ENCODE data around the gene PLA2R1.

The PLA2R1 gene

GRCh38 chr2:160014227-160014626 lies 48.2 kb downstream of the PLA2R1 start:
- Histone ChIP-seq H4K8ac (ENCODE audit: low read length) (no peak overlapping the region), H3K14ac (ENCODE audit: low read length in 2 of 2) (no peak overlapping the region), H3K4me2 (ENCODE audit: low read length, poor library complexity, severe bottlenecking) (no peak overlapping the region), H2BK15ac (ENCODE audit: low read depth, poor library complexity, severe bottlenecking) (no peak overlapping the region), H2BK12ac (ENCODE audit: low read length in 2 of 2) (no peak overlapping the region), H3K4me3 (ENCODE audit: insufficient read depth in 1 of 2, low read depth in 1 of 2, low read length in 2 of 2) (no peak overlapping the region), H2AFZ (ENCODE audit: low read depth, low read length) (no peak overlapping the region), H3K9ac (ENCODE audit: low read length) (no peak overlapping the region), H3K18ac (ENCODE audit: low read depth in 1 of 2, low read length in 2 of 2) (no peak overlapping the region), H3K4me1 (ENCODE audit: control insufficient read depth, insufficient read depth, low read depth, low read length) (no peaks in the 10 kb centered on the region), H4K91ac (ENCODE audit: low read length) (no peak overlapping the region), H3K27ac (ENCODE audit: low read length, poor library complexity, severe bottlenecking) (no peak overlapping the region), H3K9me3 (ENCODE audit: control insufficient read depth, low read length) (no peaks in the 10 kb centered on the region), H2BK5ac (ENCODE audit: low read depth, low read length, poor library complexity, severe bottlenecking) (no peak overlapping the region), H2AK5ac (ENCODE audit: low read length, severe bottlenecking) (no peak overlapping the region), H3K23ac (ENCODE audit: low read length in 2 of 2) (no peak overlapping the region), H3K4ac (ENCODE audit: low read depth in 1 of 2, low read length in 2 of 2) (no peak overlapping the region), H2BK120ac (ENCODE audit: low read depth, low read length) (no peak overlapping the region), H3K79me1 (replicated peaks; ENCODE audit: low read length, poor library complexity, severe bottlenecking) (no peaks in the 10 kb centered on the region), H3K36me3 (ENCODE audit: control insufficient read depth in 1 of 2, insufficient read depth in 2 of 2, low read depth in 1 of 2, low read length in 2 of 2) (peaks cover 10 to 70% of the 10 kb centered on the region in 2 experiments), H3K27me3 (ENCODE audit: control insufficient read depth in 1 of 2, insufficient read depth in 1 of 2, low read length in 2 of 2) (no peaks in the 10 kb centered on the region)
- DNase-seq = no peak
- WGBS = 44% methylated on average over 2 of the region's 2 CpGs

DNA sequence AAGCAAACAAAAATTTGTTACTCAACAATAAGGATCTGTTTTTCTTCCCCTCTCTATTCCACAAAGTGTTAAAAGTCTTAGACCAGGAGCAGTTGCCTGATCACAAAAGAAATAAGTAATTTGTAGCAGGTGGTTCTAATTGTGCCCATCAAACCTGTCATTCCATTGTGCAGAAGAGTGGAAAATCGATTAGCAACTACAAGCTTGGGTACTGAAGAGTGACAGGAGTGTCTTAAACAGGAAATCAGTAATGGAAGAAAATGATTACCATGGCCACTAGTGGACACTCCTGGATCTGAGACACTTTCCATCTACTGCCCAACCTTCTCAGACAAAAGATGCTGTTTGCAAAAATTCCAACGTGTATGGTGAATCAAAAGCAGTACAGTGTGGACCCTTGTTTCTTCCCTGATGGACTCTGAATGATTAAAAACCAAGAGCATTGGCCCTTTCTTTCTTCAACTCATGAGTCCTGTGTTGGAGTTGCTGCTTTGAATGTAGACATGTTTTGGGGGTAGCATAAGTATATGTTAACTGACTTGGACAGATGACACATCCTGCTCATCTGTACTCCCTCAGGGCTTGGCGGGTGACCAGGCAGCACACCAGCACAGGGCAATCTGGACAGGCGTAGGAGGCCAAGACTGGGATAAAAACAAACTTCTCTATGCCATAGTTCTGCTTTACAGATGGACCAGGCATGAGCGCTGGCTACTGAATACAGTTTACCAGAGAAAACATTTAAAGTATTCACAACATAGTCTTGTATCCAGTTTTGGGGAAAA lies 51.9 kb downstream of the PLA2R1 start:
- no peaks in the 10 kb centered on the region for H3K9me3 ChIP-seq (ENCODE audit: control insufficient read depth, low read length)
- H2BK15ac ChIP-seq (ENCODE audit: low read depth, poor library complexity, severe bottlenecking) = no peak overlapping the region
- no peaks in the 10 kb centered on the region for H3K27me3 ChIP-seq (ENCODE audit: control insufficient read depth in 1 of 2, insufficient read depth in 1 of 2, low read length in 2 of 2)
- no peak overlapping the region for H4K8ac ChIP-seq (ENCODE audit: low read length)
- no peak overlapping the region for H2BK120ac ChIP-seq (ENCODE audit: low read depth, low read length)
- H3K23ac ChIP-seq (ENCODE audit: low read length in 2 of 2) = no peak overlapping the region
- H4K91ac ChIP-seq (ENCODE audit: low read length) = no peak overlapping the region
- H3K4ac ChIP-seq (ENCODE audit: low read depth in 1 of 2, low read length in 2 of 2) = no peak overlapping the region
- no peak overlapping the region for H2BK5ac ChIP-seq (ENCODE audit: low read depth, low read length, poor library complexity, severe bottlenecking)
- 60% methylated on average over 4 of the region's 5 CpGs for WGBS
- no peak for DNase-seq
- H3K9ac ChIP-seq (ENCODE audit: low read length) = no peak overlapping the region
- no peak overlapping the region for H3K14ac ChIP-seq (ENCODE audit: low read length in 2 of 2)
- H2AFZ ChIP-seq (ENCODE audit: low read depth, low read length) = no peak overlapping the region
- no peak overlapping the region for H3K27ac ChIP-seq (ENCODE audit: low read length, poor library complexity, severe bottlenecking)
- H3K4me2 ChIP-seq (ENCODE audit: low read length, poor library complexity, severe bottlenecking) = no peak overlapping the region
- no peak overlapping the region for H2BK12ac ChIP-seq (ENCODE audit: low read length in 2 of 2)
- no peak overlapping the region for H2AK5ac ChIP-seq (ENCODE audit: low read length, severe bottlenecking)
- no peaks in the 10 kb centered on the region for H3K4me1 ChIP-seq (ENCODE audit: control insufficient read depth, insufficient read depth, low read depth, low read length)
- no peak overlapping the region for H3K18ac ChIP-seq (ENCODE audit: low read depth in 1 of 2, low read length in 2 of 2)
- no peak overlapping the region for H3K4me3 ChIP-seq (ENCODE audit: insufficient read depth in 1 of 2, low read depth in 1 of 2, low read length in 2 of 2)
- peaks cover 16 to 73% of the 10 kb centered on the region in 2 experiments for H3K36me3 ChIP-seq (ENCODE audit: control insufficient read depth in 1 of 2, insufficient read depth in 2 of 2, low read depth in 1 of 2, low read length in 2 of 2)
- H3K79me1 ChIP-seq (replicated peaks; ENCODE audit: low read length, poor library complexity, severe bottlenecking) = no peaks in the 10 kb centered on the region

DNA sequence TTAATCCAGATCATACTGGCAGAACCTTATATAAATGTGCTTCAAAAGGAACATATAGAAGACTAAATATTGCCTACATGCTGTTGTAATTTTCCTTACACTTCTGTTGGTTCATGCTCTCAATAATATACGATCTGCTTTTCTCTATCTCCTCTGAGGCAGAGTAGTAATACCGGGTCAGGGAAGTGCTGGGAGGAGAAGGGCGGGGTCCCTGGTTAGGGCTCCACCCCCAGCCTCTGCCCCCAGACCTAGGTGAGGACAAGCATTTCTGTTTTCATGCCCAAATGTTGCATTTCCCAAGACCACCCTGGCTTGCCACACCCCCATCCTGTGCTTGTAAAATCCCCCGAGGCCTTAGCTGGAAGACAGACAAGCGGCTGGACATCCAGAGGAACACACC lies 55.3 kb downstream of the PLA2R1 start:
- H2BK120ac ChIP-seq (ENCODE audit: low read depth, low read length) = no peak overlapping the region
- H3K4ac ChIP-seq (ENCODE audit: low read depth in 1 of 2, low read length in 2 of 2) = no peak overlapping the region
- H3K4me2 ChIP-seq (ENCODE audit: low read length, poor library complexity, severe bottlenecking) = no peak overlapping the region
- no peak overlapping the region for H2BK15ac ChIP-seq (ENCODE audit: low read depth, poor library complexity, severe bottlenecking)
- H3K23ac ChIP-seq (ENCODE audit: low read length in 2 of 2) = no peak overlapping the region
- no peak overlapping the region for H3K4me3 ChIP-seq (ENCODE audit: insufficient read depth in 1 of 2, low read depth in 1 of 2, low read length in 2 of 2)
- no peak overlapping the region for H2BK5ac ChIP-seq (ENCODE audit: low read depth, low read length, poor library complexity, severe bottlenecking)
- no peak overlapping the region for H2AK5ac ChIP-seq (ENCODE audit: low read length, severe bottlenecking)
- no peak overlapping the region for H2AFZ ChIP-seq (ENCODE audit: low read depth, low read length)
- H3K79me1 ChIP-seq (replicated peaks; ENCODE audit: low read length, poor library complexity, severe bottlenecking) = no peaks in the 10 kb centered on the region
- DNase-seq = no peak
- H3K14ac ChIP-seq (ENCODE audit: low read length in 2 of 2) = no peak overlapping the region
- H4K8ac ChIP-seq (ENCODE audit: low read length) = no peak overlapping the region
- no peak overlapping the region for H2BK12ac ChIP-seq (ENCODE audit: low read length in 2 of 2)
- H3K27me3 ChIP-seq (ENCODE audit: control insufficient read depth in 1 of 2, insufficient read depth in 1 of 2, low read length in 2 of 2) = no peaks in the 10 kb centered on the region
- H3K4me1 ChIP-seq (ENCODE audit: control insufficient read depth, insufficient read depth, low read depth, low read length) = no peaks in the 10 kb centered on the region
- peaks cover 20 to 76% of the 10 kb centered on the region in 2 experiments for H3K36me3 ChIP-seq (ENCODE audit: control insufficient read depth in 1 of 2, insufficient read depth in 2 of 2, low read depth in 1 of 2, low read length in 2 of 2)
- H3K27ac ChIP-seq (ENCODE audit: low read length, poor library complexity, severe bottlenecking) = no peak overlapping the region
- no peak overlapping the region for H4K91ac ChIP-seq (ENCODE audit: low read length)
- 72% methylated on average over 4 of the region's 5 CpGs for WGBS
- no peak overlapping the region for H3K9ac ChIP-seq (ENCODE audit: low read length)
- no peaks in the 10 kb centered on the region for H3K9me3 ChIP-seq (ENCODE audit: control insufficient read depth, low read length)
- no peak overlapping the region for H3K18ac ChIP-seq (ENCODE audit: low read depth in 1 of 2, low read length in 2 of 2)

DNA sequence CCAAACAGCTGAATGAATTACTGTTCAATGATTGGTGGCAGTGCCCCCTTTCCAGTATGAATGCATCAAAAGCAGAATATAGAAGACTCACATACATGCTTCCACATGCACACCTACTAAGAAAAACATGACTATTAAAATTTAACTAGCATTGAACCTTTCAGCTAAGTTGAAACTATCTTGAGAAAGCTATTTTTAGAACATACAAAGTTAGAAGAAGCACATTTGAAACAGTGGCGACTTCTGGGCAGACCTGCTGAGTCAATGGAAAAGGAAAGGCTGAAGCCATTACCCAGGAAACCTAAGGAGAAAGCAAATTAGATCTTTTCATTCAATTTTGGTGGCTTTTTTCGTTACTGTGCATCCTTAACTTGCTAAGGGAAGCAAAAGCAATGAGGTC lies 55.9 kb downstream of the PLA2R1 start:
- H3K18ac ChIP-seq (ENCODE audit: low read depth in 1 of 2, low read length in 2 of 2) = no peak overlapping the region
- H2BK120ac ChIP-seq (ENCODE audit: low read depth, low read length) = no peak overlapping the region
- no peak overlapping the region for H2AK5ac ChIP-seq (ENCODE audit: low read length, severe bottlenecking)
- H3K4me2 ChIP-seq (ENCODE audit: low read length, poor library complexity, severe bottlenecking) = no peak overlapping the region
- peaks cover 19 to 69% of the 10 kb centered on the region in 2 experiments for H3K36me3 ChIP-seq (ENCODE audit: control insufficient read depth in 1 of 2, insufficient read depth in 2 of 2, low read depth in 1 of 2, low read length in 2 of 2)
- H3K4me1 ChIP-seq (ENCODE audit: control insufficient read depth, insufficient read depth, low read depth, low read length) = no peaks in the 10 kb centered on the region
- H3K27me3 ChIP-seq (ENCODE audit: control insufficient read depth in 1 of 2, insufficient read depth in 1 of 2, low read length in 2 of 2) = no peaks in the 10 kb centered on the region
- H3K79me1 ChIP-seq (replicated peaks; ENCODE audit: low read length, poor library complexity, severe bottlenecking) = no peaks in the 10 kb centered on the region
- H3K4ac ChIP-seq (ENCODE audit: low read depth in 1 of 2, low read length in 2 of 2) = no peak overlapping the region
- no peak overlapping the region for H2AFZ ChIP-seq (ENCODE audit: low read depth, low read length)
- H3K9ac ChIP-seq (ENCODE audit: low read length) = no peak overlapping the region
- H2BK5ac ChIP-seq (ENCODE audit: low read depth, low read length, poor library complexity, severe bottlenecking) = no peak overlapping the region
- no peak overlapping the region for H4K8ac ChIP-seq (ENCODE audit: low read length)
- no peaks in the 10 kb centered on the region for H3K9me3 ChIP-seq (ENCODE audit: control insufficient read depth, low read length)
- peak; percentile 29 for DNase-seq
- 62% methylated on average over 2 of the region's 2 CpGs for WGBS
- no peak overlapping the region for H3K27ac ChIP-seq (ENCODE audit: low read length, poor library complexity, severe bottlenecking)
- no peak overlapping the region for H4K91ac ChIP-seq (ENCODE audit: low read length)
- H2BK15ac ChIP-seq (ENCODE audit: low read depth, poor library complexity, severe bottlenecking) = no peak overlapping the region
- no peak overlapping the region for H3K14ac ChIP-seq (ENCODE audit: low read length in 2 of 2)
- H2BK12ac ChIP-seq (ENCODE audit: low read length in 2 of 2) = no peak overlapping the region
- no peak overlapping the region for H3K23ac ChIP-seq (ENCODE audit: low read length in 2 of 2)
- no peak overlapping the region for H3K4me3 ChIP-seq (ENCODE audit: insufficient read depth in 1 of 2, low read depth in 1 of 2, low read length in 2 of 2)
